Ovary (tissue), 3 donors: ENCODE data around the gene NAV2.

Experiments used
- CTCF ChIP-seq, 3 donors: fragments of 450-650 bp in 2 of 3; fragments of 200-600 bp in 1 of 3; IDR thresholded peaks; one replicate each; pipeline versions ENCODE4 v1.5.1 to v1.8.0; 2016 to 2022; ENCODE audit warnings: antibody characterized with exemption in 3 of 3, mild to moderate bottlenecking in 1 of 3
- EP300 ChIP-seq: sonication (generic); formaldehyde crosslinking; IDR thresholded peaks from one replicate; pipeline ENCODE4 v1.6.1; 2017; ENCODE audit warnings: antibody characterized with exemption
- donor health status: DM: no; HTN: no; CAD: no.

- TF ChIP-seq CTCF (IDR thresholded peaks at IDR 0.05) (no peak), EP300 (no peak)
Measured at GRCh38 chr11:20120134-20120925, 407.7 kb downstream of the NAV2 start.
